ENCODE measurements around the gene GMDS.

DNA sequence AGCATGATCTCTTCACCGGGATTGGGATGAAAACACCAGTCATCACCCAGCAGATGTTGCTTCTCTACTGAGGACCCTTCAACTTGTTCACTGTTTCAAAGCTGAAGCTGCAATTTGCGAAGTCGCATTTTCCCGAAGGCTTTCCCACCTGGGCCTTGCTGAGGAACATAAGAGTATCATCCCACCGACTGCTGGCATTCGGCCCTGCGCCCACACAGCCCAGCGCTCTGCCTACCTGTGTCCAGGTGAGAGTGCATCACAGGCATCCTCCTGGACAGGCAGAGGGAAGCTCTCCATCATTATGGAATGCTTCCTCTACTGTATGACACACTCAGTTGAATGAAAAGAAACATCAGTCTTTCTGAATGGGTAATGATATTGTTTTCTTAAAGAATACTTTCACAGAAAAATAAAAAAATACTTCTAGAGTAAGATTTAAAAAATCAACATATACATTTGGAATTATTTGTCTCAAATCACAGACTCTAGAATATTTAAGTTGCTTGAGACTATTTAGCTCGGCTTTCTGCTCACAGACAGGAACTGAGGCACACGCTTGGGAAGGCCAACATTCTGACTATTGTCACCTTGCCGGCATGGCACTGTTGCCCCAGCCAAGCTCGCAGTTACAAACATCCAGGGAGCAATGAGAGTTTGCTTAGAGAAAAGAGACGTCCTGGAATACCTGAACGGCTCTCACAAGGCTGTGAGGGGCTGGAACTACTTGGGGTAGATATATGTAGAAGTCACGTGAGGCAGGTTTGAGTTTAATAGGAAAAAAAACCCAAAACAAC, 587.0 kb downstream of the GMDS start:
- TF ChIP-seq, protein P1, sequence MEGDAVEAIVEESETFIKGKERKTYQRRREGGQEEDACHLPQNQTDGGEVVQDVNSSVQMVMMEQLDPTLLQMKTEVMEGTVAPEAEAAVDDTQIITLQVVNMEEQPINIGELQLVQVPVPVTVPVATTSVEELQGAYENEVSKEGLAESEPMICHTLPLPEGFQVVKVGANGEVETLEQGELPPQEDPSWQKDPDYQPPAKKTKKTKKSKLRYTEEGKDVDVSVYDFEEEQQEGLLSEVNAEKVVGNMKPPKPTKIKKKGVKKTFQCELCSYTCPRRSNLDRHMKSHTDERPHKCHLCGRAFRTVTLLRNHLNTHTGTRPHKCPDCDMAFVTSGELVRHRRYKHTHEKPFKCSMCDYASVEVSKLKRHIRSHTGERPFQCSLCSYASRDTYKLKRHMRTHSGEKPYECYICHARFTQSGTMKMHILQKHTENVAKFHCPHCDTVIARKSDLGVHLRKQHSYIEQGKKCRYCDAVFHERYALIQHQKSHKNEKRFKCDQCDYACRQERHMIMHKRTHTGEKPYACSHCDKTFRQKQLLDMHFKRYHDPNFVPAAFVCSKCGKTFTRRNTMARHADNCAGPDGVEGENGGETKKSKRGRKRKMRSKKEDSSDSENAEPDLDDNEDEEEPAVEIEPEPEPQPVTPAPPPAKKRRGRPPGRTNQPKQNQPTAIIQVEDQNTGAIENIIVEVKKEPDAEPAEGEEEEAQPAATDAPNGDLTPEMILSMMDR (IDR thresholded peaks at IDR 0.05; ENCODE audit: low read length), result no peak
- TF ChIP-seq EZH2 (optimal IDR thresholded peaks at IDR 0.05; ENCODE audit: low read depth, low read length), result no peak
